Type B pancreatic cell (in vitro differentiated cells): Measurements from ENCODE around the gene LRMDA. TPM values are rescaled to one million over a fixed set of nuclear protein-coding genes. Genes with fewer than 3 reads are reported as not detected.

ENCODE experiments used
- DNase-seq: peaks from one replicate; pipeline ENCODE4 v3.0.0; 2021; ENCODE audit warnings: mixed read lengths; ENCODE audit not compliant: unreplicated experiment; ENCODE audit errors: extremely low spot score
- H3K27ac Mint-ChIP-seq: 2 replicates; pipeline ENCODE4 v1.8.0; 2021; ENCODE audit warnings: mild to moderate bottlenecking, mixed read lengths
- H3K27me3 Mint-ChIP-seq: 2 replicates; pipeline ENCODE4 v1.8.0; 2021; ENCODE audit warnings: mixed read lengths
- H3K36me3 Mint-ChIP-seq: 2 replicates; pipeline ENCODE4 v1.8.0; 2021; ENCODE audit warnings: mixed read lengths
- H3K4me1 Mint-ChIP-seq: one replicate; pipeline ENCODE4 v1.8.0; 2021; ENCODE audit warnings: mixed read lengths; ENCODE audit not compliant: unreplicated experiment
- H3K4me3 Mint-ChIP-seq: 2 replicates; pipeline ENCODE4 v1.8.0; 2021; ENCODE audit warnings: mild to moderate bottlenecking, mixed read lengths
- H3K9me3 Mint-ChIP-seq: 2 replicates; pipeline ENCODE4 v1.8.0; 2021; ENCODE audit warnings: mixed read lengths
- total RNA-seq: library from RNA; stranded (reverse); gene quantifications from 2 replicates; pipeline ENCODE4 v1.2.1, GENCODE V29; 2021; ENCODE audit warnings: low replicate concordance
- TF ChIP-seq, protein P1 (sequence below): fragments of 200-600 bp; sonication (generic); conservative IDR thresholded peaks from 2 replicates; pipeline ENCODE4 v1.5.0; 2021; ENCODE audit warnings: antibody characterized with exemption, mild to moderate bottlenecking

Gene LRMDA
- total RNA-seq, 1 donor from 2014 or later, result 2.0 TPM

DNA sequence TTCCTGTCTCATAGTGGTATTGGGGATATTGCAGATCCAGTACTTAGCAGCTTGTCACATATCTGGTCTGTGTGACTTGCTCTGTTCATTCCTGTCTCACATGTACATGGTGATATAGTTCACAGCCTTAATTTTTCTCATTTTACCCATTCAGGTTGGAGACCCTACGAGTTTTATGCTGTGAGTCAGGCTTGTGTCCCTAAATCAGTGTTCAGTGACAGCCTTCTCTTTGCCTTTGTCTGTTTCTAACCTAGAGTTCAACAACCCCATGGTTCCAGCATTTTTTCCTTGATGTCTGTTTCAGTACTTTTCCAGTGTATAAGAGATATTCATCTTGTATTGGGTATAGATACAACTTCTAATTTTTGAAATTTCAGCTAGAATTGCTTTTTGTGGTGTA, 1016.2 kb downstream of the LRMDA start:
- TF ChIP-seq, protein P1, sequence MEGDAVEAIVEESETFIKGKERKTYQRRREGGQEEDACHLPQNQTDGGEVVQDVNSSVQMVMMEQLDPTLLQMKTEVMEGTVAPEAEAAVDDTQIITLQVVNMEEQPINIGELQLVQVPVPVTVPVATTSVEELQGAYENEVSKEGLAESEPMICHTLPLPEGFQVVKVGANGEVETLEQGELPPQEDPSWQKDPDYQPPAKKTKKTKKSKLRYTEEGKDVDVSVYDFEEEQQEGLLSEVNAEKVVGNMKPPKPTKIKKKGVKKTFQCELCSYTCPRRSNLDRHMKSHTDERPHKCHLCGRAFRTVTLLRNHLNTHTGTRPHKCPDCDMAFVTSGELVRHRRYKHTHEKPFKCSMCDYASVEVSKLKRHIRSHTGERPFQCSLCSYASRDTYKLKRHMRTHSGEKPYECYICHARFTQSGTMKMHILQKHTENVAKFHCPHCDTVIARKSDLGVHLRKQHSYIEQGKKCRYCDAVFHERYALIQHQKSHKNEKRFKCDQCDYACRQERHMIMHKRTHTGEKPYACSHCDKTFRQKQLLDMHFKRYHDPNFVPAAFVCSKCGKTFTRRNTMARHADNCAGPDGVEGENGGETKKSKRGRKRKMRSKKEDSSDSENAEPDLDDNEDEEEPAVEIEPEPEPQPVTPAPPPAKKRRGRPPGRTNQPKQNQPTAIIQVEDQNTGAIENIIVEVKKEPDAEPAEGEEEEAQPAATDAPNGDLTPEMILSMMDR, result no peak
- peaks cover 5% of the 10 kb centered on the region for H3K9me3 Mint-ChIP-seq
- peaks cover 12% of the 10 kb centered on the region for H3K4me1 Mint-ChIP-seq
- H3K4me3 Mint-ChIP-seq, result no peak overlapping the region
- H3K36me3 Mint-ChIP-seq, result no peaks in the 10 kb centered on the region
- peaks cover 4% of the 10 kb centered on the region for H3K27me3 Mint-ChIP-seq
- H3K27ac Mint-ChIP-seq, result no peak overlapping the region
- no peak for DNase-seq

DNA sequence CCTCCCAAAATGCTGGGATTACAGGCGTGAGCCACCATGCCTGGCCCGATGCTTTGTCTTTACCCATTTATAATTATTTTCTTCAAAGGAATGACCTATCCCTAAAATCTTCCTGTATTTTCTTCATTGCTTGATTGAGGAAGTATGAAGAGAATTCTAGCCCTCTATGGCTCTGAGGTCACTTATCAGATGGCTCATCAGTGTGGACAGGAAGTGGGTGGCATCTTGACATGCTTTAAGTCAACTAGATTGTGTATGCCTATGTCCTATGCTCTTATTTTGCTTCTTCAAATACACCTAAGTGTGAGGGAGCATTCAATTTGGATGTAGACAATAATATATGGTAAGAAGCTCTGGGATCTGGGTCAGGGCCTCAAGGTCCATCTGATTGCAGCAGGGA, 1020.5 kb downstream of the LRMDA start:
- DNase-seq, result no peak
- Mint-ChIP-seq H3K27me3 (no peaks in the 10 kb centered on the region), H3K4me3 (no peak overlapping the region), H3K36me3 (no peaks in the 10 kb centered on the region), H3K4me1 (no peaks in the 10 kb centered on the region), H3K27ac (no peak overlapping the region), H3K9me3 (peaks cover 10% of the 10 kb centered on the region)
- TF ChIP-seq, protein P1, result no peak

DNA sequence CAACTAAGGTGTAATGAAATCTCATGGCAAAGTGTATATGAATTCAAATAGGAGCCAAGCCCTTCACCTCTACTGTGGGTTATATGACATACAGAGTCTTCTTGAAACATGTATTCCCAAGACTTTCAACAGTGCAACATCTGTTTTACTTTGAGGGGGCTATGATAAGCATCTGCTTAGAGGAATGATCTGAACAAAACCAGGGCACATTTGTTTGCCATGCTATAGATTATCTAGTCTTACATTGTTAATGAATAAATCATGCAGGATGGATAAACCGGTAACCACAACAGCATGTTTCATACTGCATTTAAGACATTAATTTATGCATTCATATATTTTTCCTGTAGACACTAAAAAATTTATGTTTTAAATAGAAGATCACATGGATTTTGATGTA, 1021.9 kb downstream of the LRMDA start:
- H3K27me3 Mint-ChIP-seq, result no peaks in the 10 kb centered on the region
- H3K4me1 Mint-ChIP-seq, result no peaks in the 10 kb centered on the region
- DNase-seq, result no peak

DNA sequence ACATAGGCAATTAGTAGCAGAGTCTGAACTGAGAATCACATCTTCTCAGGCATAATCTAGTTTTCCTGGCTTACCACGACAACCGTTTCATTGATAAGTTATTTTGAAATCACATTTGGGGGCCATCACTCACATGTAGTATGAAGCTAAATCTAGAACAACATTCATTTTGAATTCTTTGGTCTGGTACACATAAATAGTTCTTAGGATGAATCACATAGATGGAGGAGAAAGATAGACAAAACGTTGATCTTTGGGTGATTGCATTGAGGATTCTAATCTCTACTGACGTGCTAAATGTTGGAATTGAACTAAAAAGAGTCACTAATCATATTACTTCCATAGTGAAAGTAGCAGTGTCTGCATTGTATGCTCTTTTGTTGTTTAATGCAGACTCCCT, 1022.6 kb downstream of the LRMDA start:
- no peak for DNase-seq
- Mint-ChIP-seq H3K27me3 (peaks cover 2% of the 10 kb centered on the region), H3K4me3 (no peak overlapping the region), H3K27ac (no peak overlapping the region), H3K9me3 (peaks cover 10% of the 10 kb centered on the region), H3K36me3 (no peaks in the 10 kb centered on the region), H3K4me1 (peaks cover 4% of the 10 kb centered on the region)
- TF ChIP-seq, protein P1, result no peak

More for the DNA sequence above, 1021.9 kb downstream of the LRMDA start:
- peaks cover 10% of the 10 kb centered on the region for H3K9me3 Mint-ChIP-seq
- no peak overlapping the region for H3K4me3 Mint-ChIP-seq
- no peak overlapping the region for H3K27ac Mint-ChIP-seq
- TF ChIP-seq, protein P1, result no peak
- H3K36me3 Mint-ChIP-seq, result no peaks in the 10 kb centered on the region

DNA sequence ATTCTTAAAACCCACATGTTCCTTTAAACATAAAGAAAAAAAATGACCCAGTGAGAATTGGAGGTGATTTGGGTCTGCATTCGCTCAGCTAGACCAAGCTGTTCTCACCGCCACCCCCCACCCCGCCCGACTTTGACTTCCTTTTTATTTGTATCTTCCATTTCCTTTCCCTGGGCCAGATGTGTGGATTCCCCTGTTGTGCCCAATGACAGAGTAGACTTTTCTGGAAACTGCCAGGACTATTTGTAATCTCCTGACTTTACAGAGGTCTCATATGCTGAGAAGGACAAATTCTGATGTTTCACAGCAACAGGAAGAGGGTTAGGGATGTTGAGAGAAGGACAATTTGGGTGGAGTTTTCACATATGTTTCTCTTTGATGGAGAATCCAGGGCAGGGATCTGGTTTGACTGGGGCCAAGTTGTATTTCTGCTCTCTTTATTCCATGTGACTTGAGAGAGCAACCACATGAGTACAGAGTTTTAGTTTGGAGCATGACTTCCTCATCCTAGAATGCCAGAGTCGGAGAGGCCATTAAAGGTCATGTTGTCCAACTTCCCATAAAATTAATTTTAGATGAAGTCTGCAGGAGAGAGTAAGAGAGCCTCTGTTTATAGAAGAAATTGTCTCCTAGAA, 1023.2 kb downstream of the LRMDA start:
- H3K4me1 Mint-ChIP-seq, result peaks cover 7% of the 10 kb centered on the region
- no peak overlapping the region for H3K27ac Mint-ChIP-seq
- no peaks in the 10 kb centered on the region for H3K36me3 Mint-ChIP-seq

More for the DNA sequence above, 1023.2 kb downstream of the LRMDA start:
- DNase-seq, result no peak
- H3K4me3 Mint-ChIP-seq, result no peak overlapping the region
- TF ChIP-seq, protein P1, result no peak
- peaks cover 10% of the 10 kb centered on the region for H3K9me3 Mint-ChIP-seq
- H3K27me3 Mint-ChIP-seq, result peaks cover 2% of the 10 kb centered on the region
